NT2/D1 (cell line): ENCODE measurements around the gene ZNF516.

Source experiments
- DNase-seq: peaks from one replicate; pipeline ENCODE4 v3.0.0-alpha.2; 2011; ENCODE audit warnings: low read depth, low spot score
- H3K27me3 ChIP-seq: 2 replicates; pipeline ENCODE4 v1.6.0; 2011; ENCODE audit warnings: mild to moderate bottlenecking; ENCODE audit not compliant: insufficient read length, insufficient read depth
- H3K36me3 ChIP-seq: 2 replicates; pipeline ENCODE4 v1.6.1; 2011; ENCODE audit warnings: mild to moderate bottlenecking, low read length, mixed read lengths; ENCODE audit not compliant: insufficient read depth, insufficient read length
- H3K4me1 ChIP-seq: 2 replicates; pipeline ENCODE4 v1.5.1; 2011; ENCODE audit not compliant: insufficient read depth, insufficient read length
- H3K4me3 ChIP-seq: 2 replicates; pipeline ENCODE4 v1.5.1; 2011; ENCODE audit warnings: low read depth; ENCODE audit not compliant: insufficient read length
- H3K9ac ChIP-seq: 2 replicates; pipeline ENCODE4 v1.6.0; 2011; ENCODE audit warnings: low read depth; ENCODE audit not compliant: insufficient read length
- H3K9me3 ChIP-seq: 2 replicates; pipeline ENCODE4 v1.5.1; 2011; ENCODE audit warnings: mild to moderate bottlenecking, low read length; ENCODE audit not compliant: insufficient read depth
- SUZ12 ChIP-seq: IDR thresholded peaks from 2 replicates; pipeline ENCODE4 v1.6.1; 2011; ENCODE audit not compliant: insufficient read length, insufficient read depth; ENCODE audit errors: extremely low read depth
- YY1 ChIP-seq: IDR thresholded peaks from 2 replicates; pipeline ENCODE4 v1.6.1; 2011; ENCODE audit not compliant: insufficient read length, insufficient read depth
- ZNF274 ChIP-seq: IDR thresholded peaks from 2 replicates; pipeline ENCODE4 v1.6.1; 2011; ENCODE audit warnings: mild to moderate bottlenecking, low read depth, low read length

The ZNF516 gene

DNA sequence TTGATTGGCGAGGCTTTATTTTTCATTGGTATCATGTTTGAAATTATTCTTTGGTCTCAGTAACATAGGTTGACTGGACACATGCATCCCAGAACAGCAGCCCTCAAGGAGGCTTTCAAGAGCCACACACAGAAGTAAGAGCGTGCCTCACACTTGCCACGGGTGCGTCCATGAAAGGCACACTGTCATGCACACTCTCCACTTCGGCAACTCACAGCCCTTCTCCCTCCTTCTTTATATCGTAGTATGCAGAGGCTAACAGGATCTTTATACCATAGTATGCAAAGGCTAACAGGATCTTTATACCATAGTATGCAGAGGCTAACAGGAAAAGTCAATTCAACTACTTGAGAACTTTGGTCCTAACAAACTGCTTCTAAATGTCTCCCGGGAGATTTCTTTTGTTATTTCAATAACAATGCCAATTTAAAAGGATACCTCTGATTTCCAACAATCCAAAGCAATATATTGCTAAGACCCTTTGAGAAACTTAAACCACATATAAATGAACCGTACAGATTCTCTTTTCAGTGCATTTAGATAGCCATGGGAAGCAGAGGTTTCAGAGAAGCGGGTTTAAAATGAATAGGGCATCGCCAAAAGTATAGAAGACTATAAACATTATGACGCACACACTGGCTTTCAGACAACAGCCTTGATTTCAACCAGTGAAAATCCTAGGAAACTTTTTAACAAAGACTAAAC is 26.5 kb upstream of the ZNF516 start:
- Histone ChIP-seq H3K9ac (no peak overlapping the region), H3K4me1 (no peaks in the 10 kb centered on the region), H3K4me3 (no peak overlapping the region), H3K36me3 (no peaks in the 10 kb centered on the region), H3K27me3 (peaks cover 7% of the 10 kb centered on the region), H3K9me3 (no peaks in the 10 kb centered on the region)
- no peak for DNase-seq
- TF ChIP-seq SUZ12, result no peak
- TF ChIP-seq YY1, result no peak
- no peak for TF ChIP-seq ZNF274

GRCh38 chr18:76518860-76519538 is 24.0 kb upstream of the ZNF516 start:
- Histone ChIP-seq H3K9me3 (no peaks in the 10 kb centered on the region), H3K27me3 (peaks cover 7% of the 10 kb centered on the region), H3K36me3 (no peaks in the 10 kb centered on the region), H3K9ac (peak overlapping the region; percentile 32), H3K4me1 (no peaks in the 10 kb centered on the region), H3K4me3 (peak overlapping the region; percentile 38)
- DNase-seq, result no peak
- no peak for TF ChIP-seq SUZ12
- TF ChIP-seq YY1, result no peak
- no peak for TF ChIP-seq ZNF274

DNA sequence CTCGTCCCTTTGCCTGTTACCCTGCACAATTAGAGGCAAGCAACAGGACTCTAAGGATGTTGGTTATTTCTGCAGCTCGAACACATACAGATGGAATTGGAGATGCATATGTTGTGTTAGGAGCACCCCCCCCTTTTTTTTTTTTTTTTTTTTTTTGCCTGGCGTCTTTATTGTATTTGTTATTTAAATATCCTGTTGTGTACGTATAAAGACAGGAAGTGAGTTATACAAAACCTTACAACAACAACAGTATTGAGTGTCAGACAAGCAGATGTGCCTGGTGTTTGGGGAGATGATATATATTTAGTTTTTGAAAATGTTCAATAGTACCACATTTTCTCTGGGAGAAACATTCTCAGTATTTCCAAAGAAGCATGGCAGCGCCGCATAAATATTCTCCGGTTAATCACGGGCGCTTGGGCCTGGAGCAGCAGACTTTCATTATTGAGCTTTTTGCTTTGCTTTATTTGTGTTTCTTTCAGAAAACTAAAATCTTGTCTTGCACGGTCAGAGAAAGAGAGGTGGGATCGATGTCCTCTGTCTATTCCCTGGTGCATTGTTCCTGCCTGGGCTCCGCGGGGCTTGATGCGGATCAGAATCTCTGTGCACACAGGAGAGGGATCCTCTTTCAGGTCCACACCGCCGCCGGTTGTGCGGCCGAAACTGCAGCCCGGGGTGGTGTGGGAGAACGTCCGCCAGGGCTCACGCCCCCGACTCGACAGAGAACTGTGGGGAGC is 23.2 kb upstream of the ZNF516 start:
- Histone ChIP-seq H3K4me3 (peak overlapping the region; percentile 38), H3K36me3 (no peaks in the 10 kb centered on the region), H3K9ac (peak overlapping the region; percentile 22), H3K4me1 (no peaks in the 10 kb centered on the region), H3K9me3 (no peaks in the 10 kb centered on the region), H3K27me3 (peaks cover 7% of the 10 kb centered on the region)
- no peak for DNase-seq
- TF ChIP-seq YY1, result no peak
- no peak for TF ChIP-seq ZNF274
- TF ChIP-seq SUZ12, result no peak

GRCh38 chr18:76515576-76515975 is 20.5 kb upstream of the ZNF516 start:
- Histone ChIP-seq H3K9ac (no peak overlapping the region), H3K4me1 (no peaks in the 10 kb centered on the region), H3K9me3 (no peaks in the 10 kb centered on the region), H3K27me3 (peaks cover 7% of the 10 kb centered on the region), H3K4me3 (no peak overlapping the region), H3K36me3 (no peaks in the 10 kb centered on the region)
- no peak for TF ChIP-seq ZNF274
- TF ChIP-seq YY1, result no peak
- no peak for TF ChIP-seq SUZ12
- no peak for DNase-seq

DNA sequence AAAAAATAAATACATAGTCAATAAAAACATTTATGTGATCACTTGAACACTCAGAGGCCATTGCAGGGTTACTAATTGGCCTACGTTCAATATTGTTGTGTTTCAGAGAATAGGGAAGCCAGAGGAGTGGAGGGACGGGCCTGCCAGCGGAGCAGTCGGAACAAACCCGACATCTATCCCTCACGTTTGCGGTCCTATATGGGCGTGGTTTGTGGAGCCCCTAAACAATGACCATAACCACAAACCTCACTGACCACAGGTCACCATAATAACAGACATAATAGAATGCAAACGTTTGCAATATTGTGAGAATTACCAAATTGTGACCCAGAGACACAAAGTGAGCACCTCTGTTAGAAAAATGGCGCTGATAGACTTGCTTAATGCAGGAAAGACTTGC is 19.5 kb upstream of the ZNF516 start:
- no peak for TF ChIP-seq ZNF274
- no peak for TF ChIP-seq SUZ12
- no peak for TF ChIP-seq YY1
- Histone ChIP-seq H3K4me1 (no peaks in the 10 kb centered on the region), H3K9me3 (no peaks in the 10 kb centered on the region), H3K27me3 (peaks cover 3% of the 10 kb centered on the region), H3K9ac (no peak overlapping the region), H3K36me3 (no peaks in the 10 kb centered on the region), H3K4me3 (no peak overlapping the region)
- no peak for DNase-seq

DNA sequence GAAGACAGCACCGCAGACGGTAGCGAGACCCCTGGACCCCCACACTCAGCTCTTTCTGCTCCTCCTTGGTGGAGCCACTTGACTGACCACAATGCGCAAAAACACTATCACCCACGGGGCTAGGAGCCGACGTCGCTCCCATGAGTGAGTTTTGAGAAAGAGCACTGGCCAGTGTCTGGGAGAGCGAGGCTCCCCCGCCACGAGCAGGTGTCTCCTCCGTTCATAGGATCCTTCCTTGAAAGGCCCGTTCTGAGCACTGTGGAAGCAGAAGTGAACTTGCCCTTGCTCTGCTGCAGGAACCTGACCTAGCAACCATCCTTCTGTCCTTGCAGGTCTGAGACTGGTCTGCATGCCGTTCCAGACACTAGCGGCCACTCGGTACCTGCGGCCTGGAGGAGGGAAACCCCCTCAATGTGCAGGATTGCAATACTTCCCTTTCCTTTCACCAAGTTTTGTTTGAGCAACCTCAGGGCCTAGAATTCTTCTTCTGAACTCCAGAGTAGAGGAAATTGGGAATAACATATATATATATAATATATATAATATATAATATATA is 12.9 kb upstream of the ZNF516 start:
- Histone ChIP-seq H3K36me3 (no peaks in the 10 kb centered on the region), H3K4me3 (no peak overlapping the region), H3K4me1 (no peaks in the 10 kb centered on the region), H3K9ac (no peak overlapping the region), H3K27me3 (no peaks in the 10 kb centered on the region), H3K9me3 (no peaks in the 10 kb centered on the region)
- no peak for DNase-seq
- TF ChIP-seq YY1 (no peak), SUZ12 (no peak), ZNF274 (no peak)
